CD4-positive, alpha-beta T cell treated with Interleukin-15 for 1 hour (primary cell): ENCODE measurements around the gene EPS15.
"Not testable (repeated sequence)": the region's sequence is repeated elsewhere in the genome, so short reads cannot be mapped to it uniquely, and the experiment has no call there.

Experiments used
- DNase-seq: peaks from one replicate; pipeline ENCODE4 v3.0.0-alpha.2; 2020

EPS15 gene

GRCh38 chr1:51512606-51513005 lies 6.5 kb downstream of the EPS15 start:
- no peak for DNase-seq

- DNase-seq: no peak
Observed at GRCh38 chr1:51512120-51512519, 6.9 kb downstream of the EPS15 start.

DNA sequence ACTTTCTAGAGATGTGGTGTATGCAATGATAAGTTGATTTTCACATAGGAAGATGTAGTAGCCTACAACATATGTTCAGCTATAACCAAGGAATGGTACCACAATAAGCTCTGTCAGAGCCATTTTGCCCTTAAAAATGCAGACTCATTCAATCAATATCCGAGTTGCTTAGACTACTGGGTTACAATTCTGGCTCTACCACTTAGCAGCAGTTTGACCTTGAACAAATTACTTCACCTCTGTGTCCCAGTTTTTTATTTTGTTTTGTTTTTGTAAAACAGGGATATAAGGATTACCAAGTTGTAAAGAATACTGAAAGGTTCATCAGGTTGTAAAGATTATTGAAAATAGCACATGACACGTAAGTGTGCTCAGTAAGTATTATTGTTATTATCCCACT lies 9.3 kb downstream of the EPS15 start:
- DNase-seq: no peak

DNA sequence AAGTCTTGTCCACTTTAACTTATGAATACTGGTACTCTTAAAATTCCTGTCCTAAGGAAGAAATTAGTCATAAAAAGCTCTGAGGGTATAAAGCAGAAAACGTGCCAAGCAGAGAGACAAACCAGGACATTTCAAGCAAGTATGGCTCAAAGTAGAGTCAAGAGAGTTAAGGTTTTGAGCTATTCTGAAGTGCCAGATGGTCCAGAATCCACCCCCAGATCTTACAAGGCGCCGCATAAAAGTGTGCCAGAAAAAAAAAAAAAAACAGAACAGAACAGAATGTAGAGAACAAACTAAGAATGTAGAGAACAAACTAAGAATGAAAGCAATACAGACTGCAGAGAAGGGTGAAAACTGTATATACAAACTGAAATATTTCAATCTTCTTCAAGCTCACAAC lies 12.5 kb downstream of the EPS15 start:
- no peak for DNase-seq

- no peak for DNase-seq
Observed at GRCh38 chr1:51504806-51505525, 14.1 kb downstream of the EPS15 start.

DNA sequence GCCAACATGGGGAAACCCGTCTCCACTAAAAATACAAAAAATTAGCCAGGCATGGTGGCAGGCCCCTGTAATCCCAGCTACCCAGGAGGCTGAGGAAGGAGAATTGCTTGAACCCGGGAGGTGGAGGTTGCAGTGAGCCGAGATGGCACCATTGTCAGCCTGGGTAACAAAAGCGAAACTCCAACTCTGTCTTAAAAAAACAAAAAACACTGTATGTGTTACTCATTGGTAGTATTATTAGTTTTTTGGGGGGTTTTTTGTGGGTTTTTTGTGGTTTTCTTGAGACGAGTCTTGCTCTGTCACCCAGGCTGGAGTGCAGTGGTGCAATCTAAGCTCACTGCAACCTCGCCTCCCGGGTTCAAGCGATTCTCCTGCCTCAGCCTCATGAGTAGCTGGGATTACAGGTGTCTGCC lies 17.8 kb downstream of the EPS15 start:
- peak; percentile 31 for DNase-seq

GRCh38 chr1:51499694-51500093 lies 19.4 kb downstream of the EPS15 start:
- no peak for DNase-seq

DNA sequence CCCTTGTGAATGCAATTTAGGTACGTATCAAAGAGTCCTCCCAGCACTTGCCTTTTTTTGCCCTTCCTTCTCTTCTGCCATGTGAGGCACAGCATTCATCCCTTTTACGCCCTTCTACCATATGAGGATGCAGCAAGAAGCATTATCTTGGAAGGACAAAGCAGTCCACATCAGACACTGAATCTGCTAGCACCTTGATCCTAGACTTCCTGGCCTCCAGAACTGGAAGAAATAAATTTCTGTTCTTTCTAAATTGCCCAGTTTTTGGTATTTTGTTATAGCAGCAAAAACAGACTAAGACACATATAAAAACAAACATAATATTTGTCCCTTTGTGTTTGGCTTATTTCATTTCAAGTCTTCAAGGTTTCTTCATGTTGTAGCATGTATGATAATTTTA lies 20.1 kb downstream of the EPS15 start:
- DNase-seq: no peak

DNA sequence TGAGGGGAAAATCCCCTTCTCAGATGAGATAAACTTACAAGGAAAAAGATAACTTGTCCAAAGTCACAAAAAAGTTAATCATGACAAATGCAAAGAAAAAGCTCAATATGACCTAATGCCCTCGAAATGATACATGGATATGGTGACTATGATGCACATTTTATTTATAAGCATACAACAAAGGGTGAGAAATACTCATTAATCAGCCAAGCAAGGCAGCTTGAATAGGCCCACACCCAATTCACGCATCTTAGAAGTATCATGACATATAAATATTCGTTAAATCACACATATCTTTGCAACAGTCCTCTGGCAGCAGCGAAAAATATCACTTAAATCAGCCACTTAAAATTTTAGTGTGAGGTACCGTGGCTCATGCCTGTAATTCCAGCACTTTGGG lies 21.7 kb downstream of the EPS15 start:
- DNase-seq: no peak

DNA sequence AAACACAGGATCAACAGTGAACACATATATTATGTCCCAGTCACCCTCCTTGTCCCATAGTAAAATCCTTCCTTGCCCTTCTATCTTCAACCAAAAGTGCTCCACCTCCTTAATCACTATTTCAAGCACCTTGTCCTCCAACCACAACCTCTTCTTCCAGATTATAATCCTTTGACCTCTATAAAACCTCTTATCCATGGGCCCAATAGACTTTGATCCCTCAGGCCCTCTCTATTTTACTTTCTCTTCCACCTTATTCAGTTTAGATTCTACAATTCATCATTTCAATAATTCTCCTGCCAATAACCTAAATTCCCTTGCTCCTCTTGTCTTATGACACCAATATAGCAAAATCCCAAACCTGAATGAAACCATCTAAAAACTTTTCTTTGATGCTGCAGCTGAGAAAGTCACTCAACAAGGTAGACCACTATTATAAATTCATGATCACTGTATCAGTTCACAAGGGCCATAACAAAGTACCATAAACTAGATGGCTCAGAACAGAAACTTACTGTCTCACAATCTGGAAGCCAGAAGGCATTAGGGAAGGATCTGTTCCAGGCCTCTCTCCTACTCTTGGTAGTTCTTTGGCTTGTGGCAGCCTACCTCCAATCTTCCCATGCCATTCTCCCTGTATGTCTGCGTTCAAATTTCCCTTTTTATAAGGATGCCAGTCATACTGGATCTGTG lies 24.8 kb downstream of the EPS15 start:
- no peak for DNase-seq

- DNase-seq: no peak
Observed at GRCh38 chr1:51491166-51491981, 27.7 kb downstream of the EPS15 start.

DNA sequence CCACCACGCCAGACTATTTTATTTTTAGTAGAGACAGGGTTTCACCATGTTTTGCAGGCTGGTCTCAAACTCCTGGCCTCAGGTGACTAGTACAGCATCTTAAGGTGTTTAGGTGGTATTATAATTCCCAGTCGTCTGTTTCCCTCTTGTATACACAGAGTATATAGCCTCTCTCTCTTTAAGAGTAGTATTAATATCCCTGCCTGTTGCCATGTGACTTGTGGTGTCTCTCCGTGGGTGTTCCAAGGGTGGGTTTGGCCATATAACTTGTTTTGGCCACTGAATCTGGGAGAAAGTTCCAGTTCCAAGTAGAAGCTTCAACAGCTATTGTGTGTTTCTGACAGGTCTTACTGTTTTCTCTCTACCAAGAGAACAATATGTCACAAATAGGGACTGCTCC lies 29.6 kb downstream of the EPS15 start:
- DNase-seq: no peak

- DNase-seq: no peak
Observed at GRCh38 chr1:51488372-51489050, 30.6 kb downstream of the EPS15 start.

- DNase-seq: no peak
Observed at GRCh38 chr1:51487628-51488027, 31.4 kb downstream of the EPS15 start.

DNA sequence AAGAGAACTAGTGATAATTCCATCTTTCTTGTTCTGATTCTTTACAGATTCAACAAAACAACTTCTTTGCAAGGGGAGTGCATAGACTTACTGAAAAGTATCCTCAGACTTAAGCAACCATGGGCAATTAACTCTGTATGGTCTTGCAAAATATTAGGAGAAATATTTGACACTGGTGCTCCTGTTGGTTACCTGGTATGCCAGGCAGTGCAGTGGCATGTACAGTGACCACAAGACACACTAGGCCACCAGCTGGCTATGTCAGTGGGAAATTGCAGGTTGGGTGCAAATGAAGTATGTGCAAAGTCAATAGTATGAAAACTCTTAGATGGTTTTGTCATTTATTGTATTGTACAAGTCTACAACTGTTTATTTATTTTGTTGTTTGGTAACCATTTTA lies 34.5 kb downstream of the EPS15 start:
- no peak for DNase-seq

GRCh38 chr1:51482881-51483280 lies 36.2 kb downstream of the EPS15 start:
- DNase-seq: no peak

DNA sequence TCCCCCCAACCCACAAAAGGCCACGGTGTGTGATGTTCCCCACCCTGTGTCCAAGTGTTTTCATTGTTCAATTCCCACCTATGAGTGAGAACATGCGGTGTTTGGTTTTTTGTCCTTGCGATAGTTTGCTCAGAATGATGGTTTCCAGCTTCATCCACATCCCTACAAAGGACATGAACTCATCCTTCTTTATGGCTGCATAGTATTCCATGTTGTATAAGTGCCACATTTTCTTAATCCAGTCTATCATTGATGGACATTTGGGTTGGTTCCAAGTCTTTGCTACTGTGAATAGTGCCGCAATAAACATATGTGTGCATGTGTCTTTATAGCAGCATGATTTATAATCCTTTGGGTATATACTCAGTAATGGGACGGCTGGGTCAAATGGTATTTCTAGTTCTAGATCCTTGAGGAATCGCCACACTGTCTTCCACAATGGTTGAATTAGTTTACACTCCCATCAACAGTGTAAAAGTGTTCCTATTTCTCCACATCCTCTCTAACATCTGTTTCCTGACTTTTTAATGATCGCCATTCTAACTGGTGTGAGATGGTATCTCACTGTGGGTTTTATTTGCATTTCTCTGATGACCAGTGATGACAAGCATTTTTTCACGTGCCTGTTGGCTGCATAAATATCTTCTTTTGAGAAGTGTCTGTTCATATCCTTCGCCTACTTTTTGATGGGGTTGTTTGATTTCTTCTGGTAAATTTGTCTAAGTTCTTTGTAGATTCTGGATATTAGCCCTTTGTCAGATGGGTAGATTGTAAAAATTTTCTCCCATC lies 44.0 kb downstream of the EPS15 start:
- DNase-seq: not testable (repeated sequence)

GRCh38 chr1:51473331-51474115 lies 45.5 kb downstream of the EPS15 start:
- DNase-seq: no peak

GRCh38 chr1:51472359-51472758 lies 46.7 kb downstream of the EPS15 start:
- no peak for DNase-seq

DNA sequence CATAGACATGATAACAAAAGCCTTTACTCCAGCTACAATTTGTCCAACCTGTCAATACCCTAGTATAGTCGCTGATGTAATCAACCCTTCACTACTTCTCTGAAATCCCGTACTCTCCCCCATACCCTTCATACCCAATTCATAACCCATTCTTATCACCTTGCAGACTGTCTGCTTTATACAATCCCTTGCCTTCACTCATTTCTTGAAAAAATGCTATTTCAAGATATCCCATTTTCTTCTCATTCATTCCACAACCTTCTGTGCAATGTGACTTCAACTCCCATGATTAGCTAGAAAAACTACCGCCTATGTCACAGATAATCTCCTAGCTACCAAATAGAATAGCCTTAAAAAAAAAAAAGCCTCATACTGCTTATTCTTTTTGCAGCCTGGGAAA lies 49.5 kb downstream of the EPS15 start:
- DNase-seq: no peak

GRCh38 chr1:51464828-51465227 lies 54.2 kb downstream of the EPS15 start:
- DNase-seq: no peak

GRCh38 chr1:51463561-51463960 lies 55.5 kb downstream of the EPS15 start:
- no peak for DNase-seq
